Measurements from ENCODE around the gene ITPK1. TPM values are rescaled to one million over a fixed set of nuclear protein-coding genes. Genes with fewer than 3 reads are reported as not detected.
A peak's percentile ranks its signal among the peaks of the same experiment; 100 is the strongest.

Gene ITPK1
- total RNA-seq, 1 experiment from 2014 or later: 66.2 TPM

GRCh38 chr14:93104961-93105360 lies 10.8 kb downstream of the ITPK1 start:
- H3K27me3 ChIP-seq (ENCODE audit: low read length): no peaks in the 10 kb centered on the region
- POLR2A ChIA-PET (ENCODE audit: unreplicated experiment): no interaction called here
- TF ChIP-seq EZH2 (IDR thresholded peaks at IDR 0.05; ENCODE audit: low read length, unreplicated experiment) (no peak), CTCF (conservative IDR thresholded peaks at IDR 0.05; ENCODE audit: low read depth, low read length) (peak; percentile 13; the same call in 1 of the 2 replicates), EZH2phosphoT487 (IDR thresholded peaks at IDR 0.05; ENCODE audit: borderline replicate concordance, low read length) (no peak)
- H3K4me1 ChIP-seq (ENCODE audit: insufficient read depth, low read length): peaks cover 21% of the 10 kb centered on the region
- H3K9me2 ChIP-seq (replicated peaks; ENCODE audit: low read length): no peaks in the 10 kb centered on the region
- H2AFZ ChIP-seq (ENCODE audit: low read length): no peak overlapping the region
- peaks cover 86% of the 10 kb centered on the region for H3K79me2 ChIP-seq (ENCODE audit: low read length)
- peak overlapping the region; percentile 28; the same call in 1 of the 2 replicates for H3K4me2 ChIP-seq (ENCODE audit: low read length)
- no peaks in the 10 kb centered on the region for H3K36me3 ChIP-seq (ENCODE audit: low read depth, low read length)
- CTCF ChIA-PET: no interaction called here
- no peak overlapping the region for H3K9ac ChIP-seq (ENCODE audit: low read length)
- intact Hi-C loops (cut with micrococcal nuclease): no loop called here
- no peaks in the 10 kb centered on the region for H3K9me3 ChIP-seq (ENCODE audit: low read length)
- peak overlapping the region; percentile 35; the same call in 1 of the 2 replicates for H3K27ac ChIP-seq (ENCODE audit: low read length)
- no peaks in the 10 kb centered on the region for H3F3A ChIP-seq (ENCODE audit: low read length, unreplicated experiment)
- no TSS peak for BruUV-seq (replicated peaks)
- no peaks in the 10 kb centered on the region for H4K20me1 ChIP-seq (ENCODE audit: low read length)
- no peak overlapping the region for H3K4me3 ChIP-seq (ENCODE audit: low read length)
- DNase-seq (no peak), ATAC-seq (0 out of 2 replicates have a peak, but pooled peaks have one; percentile 29)

- CTCF ChIA-PET: no interaction called here
- Histone ChIP-seq H3K4me3 (ENCODE audit: low read length) (no peak overlapping the region), H2AFZ (ENCODE audit: low read length) (no peak overlapping the region), H3K79me2 (ENCODE audit: low read length) (peaks cover 85% of the 10 kb centered on the region), H3K4me1 (ENCODE audit: insufficient read depth, low read length) (peaks cover 21% of the 10 kb centered on the region), H3K9me2 (replicated peaks; ENCODE audit: low read length) (no peaks in the 10 kb centered on the region), H3K27ac (ENCODE audit: low read length) (no peak overlapping the region), H3K27me3 (ENCODE audit: low read length) (no peaks in the 10 kb centered on the region), H4K20me1 (ENCODE audit: low read length) (no peaks in the 10 kb centered on the region), H3F3A (ENCODE audit: low read length, unreplicated experiment) (no peaks in the 10 kb centered on the region), H3K9ac (ENCODE audit: low read length) (no peak overlapping the region), H3K4me2 (ENCODE audit: low read length) (no peak overlapping the region), H3K9me3 (ENCODE audit: low read length) (no peaks in the 10 kb centered on the region), H3K36me3 (ENCODE audit: low read depth, low read length) (no peaks in the 10 kb centered on the region)
- POLR2A ChIA-PET (ENCODE audit: unreplicated experiment): no interaction called here
- intact Hi-C loops (cut with micrococcal nuclease): no loop called here
- TF ChIP-seq EZH2phosphoT487 (IDR thresholded peaks at IDR 0.05; ENCODE audit: borderline replicate concordance, low read length) (no peak), CTCF (conservative IDR thresholded peaks at IDR 0.05; ENCODE audit: low read depth, low read length) (no peak), EZH2 (IDR thresholded peaks at IDR 0.05; ENCODE audit: low read length, unreplicated experiment) (no peak)
- BruUV-seq (replicated peaks): no TSS peak
- no peak for DNase-seq
- no peak for ATAC-seq
Observed at GRCh38 chr14:93103392-93104080, 12.2 kb downstream of the ITPK1 start.

- POLR2A ChIA-PET (ENCODE audit: unreplicated experiment): no interaction called here
- H4K20me1 ChIP-seq (ENCODE audit: low read length): no peaks in the 10 kb centered on the region
- H2AFZ ChIP-seq (ENCODE audit: low read length): no peak overlapping the region
- no peak for DNase-seq
- H3K27ac ChIP-seq (ENCODE audit: low read length): no peak overlapping the region
- H3K4me2 ChIP-seq (ENCODE audit: low read length): no peak overlapping the region
- H3K9me2 ChIP-seq (replicated peaks; ENCODE audit: low read length): no peaks in the 10 kb centered on the region
- no peak overlapping the region for H3K9ac ChIP-seq (ENCODE audit: low read length)
- intact Hi-C loops (cut with micrococcal nuclease): no loop called here
- TF ChIP-seq EZH2phosphoT487 (IDR thresholded peaks at IDR 0.05; ENCODE audit: borderline replicate concordance, low read length) (no peak), CTCF (conservative IDR thresholded peaks at IDR 0.05; ENCODE audit: low read depth, low read length) (no peak), EZH2 (IDR thresholded peaks at IDR 0.05; ENCODE audit: low read length, unreplicated experiment) (no peak)
- H3K4me3 ChIP-seq (ENCODE audit: low read length): no peak overlapping the region
- H3F3A ChIP-seq (ENCODE audit: low read length, unreplicated experiment): no peaks in the 10 kb centered on the region
- H3K79me2 ChIP-seq (ENCODE audit: low read length): peaks cover 80% of the 10 kb centered on the region
- H3K4me1 ChIP-seq (ENCODE audit: insufficient read depth, low read length): peaks cover 21% of the 10 kb centered on the region
- H3K36me3 ChIP-seq (ENCODE audit: low read depth, low read length): no peaks in the 10 kb centered on the region
- no TSS peak for BruUV-seq (replicated peaks)
- CTCF ChIA-PET: interaction anchor here (1.3 kb wide), 1 partner anchor 30 kb away, joined by 4 read pairs; no protein-coding TSS in a partner anchor
- ATAC-seq: no peak
- no peaks in the 10 kb centered on the region for H3K27me3 ChIP-seq (ENCODE audit: low read length)
- H3K9me3 ChIP-seq (ENCODE audit: low read length): no peaks in the 10 kb centered on the region
Observed at GRCh38 chr14:93102141-93102540, 13.6 kb downstream of the ITPK1 start.

Data from PC-3 (cell line).